SKM-1 treated with dmso at 0.1 percent for 144 hours (cell line): ENCODE results near the gene SAMD10.
"Not testable (repeated sequence)": the region's sequence is repeated elsewhere in the genome, so short reads cannot be mapped to it uniquely, and the experiment has no call there.

Experiments
- DNase-seq: peaks from one replicate; lab custom pipeline; 2025; ENCODE audit not compliant: unreplicated experiment; lab: John Stamatoyannopoulos, UW

SAMD10 gene

GRCh38 chr20:63979557-63980316 is at the start of gene SAMD10:
Gene SAMD10 (minus strand): TSS chr20:63979642. CDS start chr20:63979467, 175 bp downstream.
- DNase-seq = no peak

- DNase-seq = no peak
These were observed 48.7 kb upstream of the SAMD10 start for GRCh38 chr20:64027981-64028685.

DNA sequence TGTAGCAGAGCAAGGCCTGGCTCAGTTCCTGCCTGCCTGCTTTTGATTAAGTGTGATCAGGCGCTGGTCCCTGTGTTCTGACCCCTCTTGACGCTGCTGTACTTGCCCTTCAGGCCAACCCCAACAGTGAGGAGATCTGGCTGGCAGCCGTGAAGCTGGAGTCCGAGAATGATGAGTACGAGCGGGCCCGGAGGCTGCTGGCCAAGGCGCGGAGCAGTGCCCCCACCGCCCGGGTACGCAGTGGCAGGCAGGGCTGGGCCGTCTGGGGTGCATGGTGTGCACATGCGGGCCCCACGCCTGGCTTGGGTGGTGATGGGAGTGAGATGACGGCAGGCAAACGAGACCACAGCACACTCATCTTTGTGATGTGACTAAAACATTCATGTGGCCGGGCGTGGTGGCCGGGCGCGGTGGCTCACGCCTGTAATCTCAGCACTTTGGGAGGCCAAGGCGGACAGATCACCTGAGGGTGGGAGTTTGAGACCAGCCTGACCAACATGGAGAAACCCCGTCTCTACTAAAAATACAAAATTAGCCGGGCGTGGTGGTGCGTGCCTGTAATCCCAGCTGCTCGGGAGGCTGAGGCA is 46.5 kb upstream of the SAMD10 start:
- DNase-seq = no peak

DNA sequence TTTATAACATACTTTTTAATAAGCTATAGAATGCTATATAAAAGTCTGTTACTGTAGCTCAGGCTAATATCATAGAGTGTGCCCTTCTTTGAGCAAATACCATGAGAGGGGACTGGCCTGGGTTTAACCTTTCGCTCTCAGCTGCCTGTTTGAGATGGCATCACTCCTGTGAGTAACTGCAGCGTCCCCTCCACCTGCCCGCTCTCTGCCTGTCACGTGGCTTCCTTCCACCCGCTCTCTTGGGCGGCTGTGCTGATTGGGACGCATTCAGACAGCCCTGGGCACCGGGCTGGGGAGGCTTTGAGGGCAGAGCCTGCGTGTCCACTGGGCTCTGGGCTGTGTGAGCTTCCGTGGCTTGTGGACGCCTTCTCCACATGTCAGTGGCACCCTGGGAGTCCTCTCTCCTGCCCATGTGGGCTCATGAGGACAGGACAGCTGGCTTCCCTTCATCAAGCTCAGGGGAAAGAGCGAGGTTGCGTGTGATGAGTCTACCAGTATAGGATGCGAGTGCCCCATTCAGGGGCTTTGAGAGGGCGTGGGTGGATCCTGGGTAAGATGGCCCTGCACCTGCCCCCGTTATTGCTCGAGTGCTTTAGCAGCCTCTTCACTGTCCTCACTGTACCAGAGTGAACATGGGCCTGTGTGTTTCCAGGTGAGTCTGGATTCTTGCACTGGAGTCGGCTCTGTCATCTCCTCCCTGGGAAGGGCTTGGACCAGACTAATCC is 45.8 kb upstream of the SAMD10 start:
- DNase-seq = no peak

DNA sequence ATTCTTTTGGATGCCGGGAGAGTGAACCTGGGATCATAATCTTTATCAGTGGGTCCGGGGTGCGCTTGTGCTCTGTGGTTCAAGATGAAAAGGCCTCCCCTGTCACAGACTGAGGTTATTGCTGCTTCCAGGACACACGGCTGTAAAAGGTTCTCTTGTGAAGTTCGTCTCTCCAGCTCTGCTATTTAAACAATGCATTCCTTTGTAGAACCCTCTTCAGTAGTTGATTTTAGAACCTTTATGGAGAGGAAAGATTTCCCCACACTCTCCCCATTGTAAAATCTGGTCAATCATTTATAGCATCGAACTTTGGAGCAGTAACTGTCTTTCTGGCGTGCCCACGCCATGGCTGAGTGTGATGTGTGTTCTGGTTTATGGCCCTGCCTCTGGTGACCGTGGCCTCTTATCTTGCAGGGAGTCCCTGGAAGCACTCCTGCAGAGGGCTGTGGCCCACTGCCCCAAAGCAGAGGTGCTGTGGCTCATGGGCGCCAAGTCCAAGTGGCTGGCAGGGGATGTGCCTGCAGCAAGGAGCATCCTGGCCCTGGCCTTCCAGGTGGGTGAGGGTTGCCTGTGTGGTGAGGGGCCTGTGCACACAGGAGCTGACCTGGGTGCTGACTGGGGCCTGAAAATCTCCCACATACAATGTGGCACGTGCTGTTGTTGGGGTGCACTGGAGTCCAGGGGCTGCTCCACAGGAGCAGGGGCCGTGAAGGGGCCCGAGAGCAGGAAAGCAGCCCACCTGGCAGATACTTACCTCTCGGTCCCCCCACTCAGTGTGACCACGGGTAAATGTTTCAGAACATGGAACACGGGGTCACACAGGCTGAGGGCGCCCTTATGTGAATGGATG is 44.9 kb upstream of the SAMD10 start:
- no peak for DNase-seq

DNA sequence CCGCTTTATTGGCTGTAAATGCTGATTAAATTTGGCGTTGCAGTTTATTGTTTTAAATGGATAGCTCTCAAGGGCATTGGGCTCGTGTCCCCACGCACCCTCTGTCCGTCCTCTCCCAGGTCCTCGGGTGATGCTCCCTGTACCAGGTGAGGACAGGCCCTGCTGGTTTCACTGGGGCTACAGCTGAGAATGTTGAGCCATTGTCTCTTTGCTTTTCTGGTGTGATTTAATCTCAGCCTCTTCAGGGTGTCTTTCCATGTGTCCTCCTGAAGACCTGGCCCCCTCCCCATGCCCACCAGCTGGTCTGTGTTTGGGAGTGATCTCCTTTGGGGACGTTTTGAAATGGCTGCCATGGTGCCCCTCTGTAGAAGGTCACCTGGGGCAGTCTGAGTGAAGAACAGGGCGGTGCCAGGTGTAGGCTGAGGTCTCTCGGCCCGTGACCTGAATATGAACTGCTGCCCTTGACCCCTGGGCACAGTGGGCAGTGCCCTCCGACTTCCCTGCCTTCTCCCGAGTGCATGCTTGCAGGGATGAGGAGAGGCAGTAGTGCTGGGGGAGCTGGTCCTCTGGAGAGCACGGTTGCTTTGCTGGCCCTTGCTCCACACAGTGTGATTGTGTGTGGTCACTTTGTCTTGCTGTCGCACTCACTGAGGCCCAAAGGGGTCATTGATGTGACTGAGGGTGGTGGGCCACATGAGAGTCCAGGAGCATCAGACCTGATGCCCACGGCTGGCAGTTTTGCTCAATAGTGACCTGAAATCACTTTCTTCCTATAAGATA is 44.1 kb upstream of the SAMD10 start:
- no peak for DNase-seq

- no peak for DNase-seq
These were observed 43.4 kb upstream of the SAMD10 start for GRCh38 chr20:64022671-64023360.

DNA sequence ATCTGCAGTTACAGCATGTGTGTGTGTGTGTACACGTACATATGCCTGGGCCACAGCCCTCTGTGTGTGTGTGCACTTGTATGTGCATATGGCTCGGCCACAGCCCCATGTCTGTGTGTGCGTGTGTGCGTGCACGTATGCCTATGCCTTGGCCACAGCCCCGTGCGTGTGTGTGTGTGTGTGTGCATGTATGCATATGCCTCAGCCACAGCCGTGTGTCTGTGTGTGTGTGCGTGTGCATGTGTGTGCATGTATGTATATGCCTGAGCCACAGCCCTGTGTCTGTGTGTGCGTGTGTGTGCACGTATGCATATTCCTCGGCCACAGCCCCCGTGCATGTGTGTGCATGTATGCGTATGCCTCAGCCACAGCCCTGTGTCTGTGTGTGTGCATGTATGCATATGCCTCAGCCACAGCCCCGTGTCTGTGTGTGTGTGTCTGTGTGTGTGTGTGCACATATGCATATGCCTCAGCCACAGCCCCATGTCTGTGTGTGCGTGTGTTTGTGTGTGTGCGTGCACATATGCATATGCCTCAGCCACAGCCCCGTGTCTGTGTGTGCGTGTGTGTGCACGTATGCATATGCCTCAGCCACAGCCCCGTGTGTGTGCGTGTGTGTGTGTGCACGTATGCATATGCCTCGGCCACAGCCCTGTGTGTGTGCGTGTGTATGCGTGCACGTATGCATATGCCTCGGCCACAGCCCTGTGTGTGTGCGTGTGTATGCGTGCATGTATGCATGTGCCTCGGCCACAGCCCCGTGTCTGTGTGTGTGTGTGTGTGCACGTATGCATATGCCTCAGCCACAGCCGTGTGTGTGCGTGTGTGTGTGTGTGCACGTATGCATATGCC is 41.9 kb upstream of the SAMD10 start:
- no peak for DNase-seq

DNA sequence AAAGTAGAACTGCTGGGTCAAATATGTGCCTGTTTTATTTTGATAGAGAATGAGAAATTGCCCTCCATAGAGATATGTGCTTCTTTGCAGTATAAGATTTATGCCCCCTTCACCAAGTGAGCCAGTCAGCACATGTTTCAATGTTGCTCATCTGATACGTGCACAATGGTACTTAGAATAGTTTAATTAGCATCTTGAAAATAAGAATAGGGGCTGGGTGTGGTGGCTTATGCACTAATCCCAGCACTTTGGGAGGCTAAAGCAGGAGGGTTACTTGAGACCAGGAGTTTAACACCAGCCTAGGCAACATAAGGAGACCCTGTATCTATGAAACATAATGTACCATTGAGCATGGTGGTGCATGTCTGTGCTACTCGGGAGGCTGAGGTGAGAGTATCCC is 36.2 kb upstream of the SAMD10 start:
- DNase-seq = no peak

GRCh38 chr20:64012385-64013154 is 33.1 kb upstream of the SAMD10 start:
- not testable (repeated sequence) for DNase-seq

GRCh38 chr20:64011366-64011779 is 31.9 kb upstream of the SAMD10 start:
- no peak for DNase-seq

DNA sequence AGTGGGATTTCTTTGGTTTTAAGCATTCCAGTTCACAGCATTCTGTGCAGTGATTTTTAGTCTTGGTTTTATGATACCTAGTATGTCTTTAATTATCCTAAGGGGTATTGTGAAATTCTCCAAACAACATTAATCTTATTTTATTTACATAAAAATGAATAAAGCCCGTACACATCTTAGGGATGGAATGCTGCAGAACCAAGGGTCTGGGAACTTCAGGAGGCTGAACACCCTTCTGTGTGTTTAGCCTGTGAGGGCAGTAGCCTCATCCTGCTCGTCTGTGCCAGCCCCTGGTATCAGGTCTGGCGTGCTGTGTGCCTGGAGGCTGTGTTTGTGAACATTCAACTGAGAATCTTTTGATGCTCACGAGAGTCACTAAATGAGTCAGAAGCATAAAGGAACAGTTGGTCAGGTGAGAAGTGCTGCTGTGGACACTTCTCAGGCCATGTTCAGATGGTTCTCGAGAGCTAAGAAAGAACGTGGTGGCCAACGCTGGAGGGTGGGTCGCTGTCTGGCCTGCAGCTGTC is 31.3 kb upstream of the SAMD10 start:
- DNase-seq = no peak

DNA sequence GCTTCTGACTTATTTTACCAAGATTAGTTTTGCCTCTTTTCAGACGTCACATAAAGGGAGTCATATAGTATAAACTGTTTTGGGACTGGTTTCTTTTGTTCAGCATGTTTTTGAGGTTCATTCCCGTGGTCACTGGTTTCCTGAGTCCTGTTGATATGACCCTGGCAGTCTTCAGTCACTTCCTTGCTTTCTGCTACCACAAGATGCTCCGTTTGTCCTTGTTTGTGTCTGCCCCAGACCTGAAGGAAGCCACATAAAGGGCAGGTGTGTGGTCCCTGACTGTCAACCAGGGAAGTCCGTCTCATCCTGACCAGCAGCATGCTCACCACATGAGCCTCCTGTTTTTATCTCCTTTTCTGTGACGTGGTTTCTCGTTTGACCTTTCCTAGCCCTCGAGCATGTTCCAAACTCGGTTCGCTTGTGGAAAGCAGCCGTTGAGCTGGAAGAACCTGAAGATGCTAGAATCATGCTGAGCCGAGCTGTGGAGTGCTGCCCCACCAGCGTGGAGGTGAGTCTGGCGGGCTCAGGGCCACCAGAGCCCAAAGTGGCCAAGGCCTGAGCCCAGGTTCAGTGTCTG is 30.5 kb upstream of the SAMD10 start:
- no peak for DNase-seq

DNA sequence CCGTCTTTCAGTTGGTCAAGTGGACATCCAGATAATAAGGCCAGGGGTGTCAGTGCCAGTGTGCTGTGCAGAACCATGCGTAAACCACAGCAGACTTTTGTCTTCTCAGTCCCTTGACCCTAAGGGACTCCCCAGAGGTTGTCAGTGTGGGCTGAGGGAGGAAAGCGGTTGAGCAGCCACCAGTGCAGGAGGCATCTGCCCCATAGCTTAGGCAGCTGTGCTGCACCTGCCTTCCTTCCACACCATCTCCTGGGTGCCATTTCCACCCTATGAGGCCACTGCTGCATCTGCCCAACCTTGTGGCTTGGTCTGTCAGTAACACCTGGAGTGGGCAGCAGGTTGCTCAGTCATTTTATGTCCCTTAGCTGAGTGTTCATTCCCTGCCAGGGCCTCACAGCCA is 27.5 kb upstream of the SAMD10 start:
- no peak for DNase-seq

DNA sequence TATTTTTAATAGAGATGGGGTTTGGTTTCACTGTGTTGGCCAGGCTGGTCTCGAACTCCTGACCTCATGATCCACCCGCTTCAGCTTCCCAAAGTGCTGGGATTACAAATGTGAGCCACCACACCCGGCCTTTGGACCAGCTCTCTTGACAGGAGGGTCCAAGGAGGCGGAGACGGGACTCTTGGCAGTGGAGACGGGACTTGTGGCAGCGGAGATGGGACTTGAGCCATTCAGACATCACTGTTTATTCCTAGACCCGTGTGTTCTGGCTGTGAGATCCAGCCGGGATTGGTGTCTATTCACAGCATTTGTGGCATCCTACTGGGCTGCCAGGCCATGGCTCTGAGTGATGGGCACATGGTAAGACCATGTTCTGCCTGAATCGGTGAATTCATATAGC is 27.0 kb upstream of the SAMD10 start:
- no peak for DNase-seq

GRCh38 chr20:64005394-64005793 is 26.0 kb upstream of the SAMD10 start:
- DNase-seq = no peak
